Naive thymus-derived CD8-positive, alpha-beta T cell (primary cell): ENCODE results near the gene ZNF469. TPM values are rescaled to one million over a fixed set of nuclear protein-coding genes. Genes with fewer than 3 reads are reported as not detected.

Experiments used
- ATAC-seq, 2 donors: fragments of 150-1000 bp; cut with Tn5 transposase in 1 of 2; sonication (Bioruptor Pico), chemical (Tn5 transposase) in 1 of 2; 1 replicate in 1 of 2; 2 replicates in 1 of 2; pipeline ENCODE4 v1.10.0; 2021; ENCODE audit warnings: mild to moderate bottlenecking in 2 of 2, moderate library complexity in 2 of 2
- POLR2A ChIA-PET: fragments of 350-600 bp; sonication (Branson Sonifier 250); formaldehyde crosslinking; loops from one replicate; lab custom pipeline; 2021; ENCODE audit warnings: antibody characterized with exemption; lab: Charles Lee
- DNase-seq, 10 donors: peaks; one replicate each; pipeline versions ENCODE4 v3.0.0 to v3.0.0-alpha.2; 2020 to 2022
- H3K27ac Mint-ChIP-seq, 10 donors: one replicate each; pipeline ENCODE4 v1.8.0; 2020 to 2022; ENCODE audit warnings: mild to moderate bottlenecking in 10 of 10, mixed read lengths in 10 of 10, moderate library complexity in 4 of 10, inconsistent platforms in 1 of 10
- H3K27me3 Mint-ChIP-seq, 5 donors: one replicate each; pipeline ENCODE4 v1.8.0; 2021 to 2022; ENCODE audit warnings: mixed read lengths in 5 of 5
- H3K36me3 Mint-ChIP-seq, 3 donors: one replicate each; pipeline ENCODE4 v1.8.0; 2020 to 2022; ENCODE audit warnings: mixed read lengths in 3 of 3, mild to moderate bottlenecking in 2 of 3, inconsistent platforms in 1 of 3
- H3K4me1 Mint-ChIP-seq, 4 donors: one replicate each; pipeline ENCODE4 v1.8.0; 2021 to 2022; ENCODE audit warnings: mixed read lengths in 4 of 4
- H3K4me3 Mint-ChIP-seq, 10 donors: one replicate each; pipeline ENCODE4 v1.8.0; 2020 to 2022; ENCODE audit warnings: mild to moderate bottlenecking in 10 of 10, mixed read lengths in 10 of 10, moderate library complexity in 6 of 10, inconsistent platforms in 1 of 10
- H3K9me3 Mint-ChIP-seq, 9 donors: one replicate each; pipeline ENCODE4 v1.8.0; 2020 to 2022; ENCODE audit warnings: mixed read lengths in 9 of 9, mild to moderate bottlenecking in 3 of 9, inconsistent platforms in 1 of 9, moderate library complexity in 1 of 9
- polyA plus RNA-seq, 3 donors: library from polyadenylated mRNA; unstranded; fragments of 300-500 nt; fragmentation: Illumina TruSeq; gene quantifications; one replicate each; pipeline ENCODE4 v1.2.3, GENCODE V29; 2021
- total RNA-seq, 8 experiments: library from RNA in 2 of 8; stranded (reverse) in 2 of 8; gene quantifications; one replicate each; pipeline ENCODE4 v1.2.3 and lab custom pipeline; 2021 to 2026

ZNF469 gene
- total and polyA plus RNA-seq, 5 experiments from 2014 or later, result 0.01 to 2.1 (median 0.10) TPM

GRCh38 chr16:88342491-88342890, 40.3 kb upstream of the ZNF469 start:
- ATAC-seq, result no peak
- POLR2A ChIA-PET, result no interaction called here
- DNase-seq, result no peak
- no peaks in the 10 kb centered on the region for H3K36me3 Mint-ChIP-seq
- peaks cover 0 to 6% (median 0%) of the 10 kb centered on the region in 9 donors for H3K9me3 Mint-ChIP-seq
- no peak overlapping the region for H3K27ac Mint-ChIP-seq
- H3K4me1 Mint-ChIP-seq, result no peaks in the 10 kb centered on the region
- H3K4me3 Mint-ChIP-seq, result no peak overlapping the region
- peaks cover 0 to 14% (median 12%) of the 10 kb centered on the region in 5 donors for H3K27me3 Mint-ChIP-seq

DNA sequence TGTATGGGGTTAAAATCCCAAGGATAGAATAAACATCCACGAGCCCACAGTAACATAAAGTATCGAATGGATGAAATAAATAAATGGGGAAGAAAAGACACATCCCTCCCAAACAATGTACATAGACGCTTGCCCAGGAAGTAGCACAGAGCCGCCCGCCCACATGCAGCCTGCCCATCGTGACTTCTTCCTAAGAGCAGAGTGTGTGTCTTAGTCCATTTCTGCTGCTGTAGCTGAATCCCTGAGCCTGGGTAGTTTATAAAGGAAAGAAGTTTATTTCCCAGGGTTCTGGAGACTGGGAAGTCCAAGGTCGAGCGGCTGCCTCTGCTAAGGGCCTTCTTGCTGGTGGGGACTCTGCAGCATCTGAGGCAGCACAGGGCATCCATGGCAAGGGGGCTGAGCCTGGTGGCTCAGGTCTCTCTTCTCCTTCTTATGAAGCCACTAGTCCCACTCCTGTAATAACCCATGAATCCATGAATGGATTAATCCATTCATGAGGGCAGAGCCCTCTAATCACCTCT, 39.4 kb upstream of the ZNF469 start:
- H3K4me1 Mint-ChIP-seq, result peaks cover 2 to 7% (median 6%) of the 10 kb centered on the region in 4 donors
- no peak for ATAC-seq
- no peak overlapping the region for H3K27ac Mint-ChIP-seq
- peaks cover 0 to 6% (median 0%) of the 10 kb centered on the region in 9 donors for H3K9me3 Mint-ChIP-seq
- POLR2A ChIA-PET, result no interaction called here
- peaks cover 0 to 12% (median 5%) of the 10 kb centered on the region in 5 donors for H3K27me3 Mint-ChIP-seq
- H3K4me3 Mint-ChIP-seq, result no peak overlapping the region
- no peaks in the 10 kb centered on the region for H3K36me3 Mint-ChIP-seq
- DNase-seq, result no peak

GRCh38 chr16:88344411-88345030, 38.2 kb upstream of the ZNF469 start:
- Mint-ChIP-seq H3K9me3 (peaks cover 0 to 6% (median 0%) of the 10 kb centered on the region in 9 donors), H3K27ac (no peak overlapping the region), H3K27me3 (peaks cover 0 to 7% (median 0%) of the 10 kb centered on the region in 5 donors), H3K4me1 (peaks cover 5 to 12% (median 8%) of the 10 kb centered on the region in 4 donors), H3K4me3 (no peak overlapping the region), H3K36me3 (no peaks in the 10 kb centered on the region)
- POLR2A ChIA-PET, result no interaction called here
- ATAC-seq, result no peak
- peak in 1 of 10 donors; percentile 46 for DNase-seq

- ATAC-seq, result no peak
- Mint-ChIP-seq H3K27me3 (peaks cover 0 to 5% (median 0%) of the 10 kb centered on the region in 5 donors), H3K36me3 (no peaks in the 10 kb centered on the region), H3K4me3 (no peak overlapping the region), H3K27ac (no peak overlapping the region), H3K9me3 (peaks cover 0 to 6% (median 0%) of the 10 kb centered on the region in 9 donors), H3K4me1 (peaks cover 7 to 13% (median 8%) of the 10 kb centered on the region in 4 donors)
- POLR2A ChIA-PET, result no interaction called here
- peak in 1 of 10 donors; percentile 45 for DNase-seq
Measured at GRCh38 chr16:88345031-88345720, 37.6 kb upstream of the ZNF469 start.

- Mint-ChIP-seq H3K36me3 (no peaks in the 10 kb centered on the region), H3K27me3 (no peaks in the 10 kb centered on the region), H3K4me3 (no peak overlapping the region), H3K9me3 (peaks cover 0 to 6% (median 0%) of the 10 kb centered on the region in 9 donors), H3K27ac (no peak overlapping the region), H3K4me1 (peaks cover 7 to 13% (median 8%) of the 10 kb centered on the region in 4 donors)
- POLR2A ChIA-PET, result no interaction called here
- DNase-seq (peak in 1 of 10 donors; percentile 44), ATAC-seq (no peak)
Measured at GRCh38 chr16:88345721-88346560, 36.8 kb upstream of the ZNF469 start.

GRCh38 chr16:88346680-88347505, 35.9 kb upstream of the ZNF469 start:
- H3K27me3 Mint-ChIP-seq, result no peaks in the 10 kb centered on the region
- DNase-seq, result peak in 1 of 10 donors; percentile 46
- H3K4me3 Mint-ChIP-seq, result peak overlapping the region in 1 of 10 donors; percentile 23
- H3K36me3 Mint-ChIP-seq, result no peaks in the 10 kb centered on the region
- H3K4me1 Mint-ChIP-seq, result peaks cover 7 to 13% (median 8%) of the 10 kb centered on the region in 4 donors
- peaks cover 0 to 6% (median 0%) of the 10 kb centered on the region in 9 donors for H3K9me3 Mint-ChIP-seq
- peak overlapping the region in 1 of 10 donors; percentile 7 for H3K27ac Mint-ChIP-seq
- POLR2A ChIA-PET, result no interaction called here
- ATAC-seq, result no peak

GRCh38 chr16:88347656-88348376, 34.9 kb upstream of the ZNF469 start:
- peak overlapping the region in 2 of 10 donors; percentile 12 to 41 for H3K4me3 Mint-ChIP-seq
- peak; percentile 63 to 75 for ATAC-seq
- peaks cover 7 to 13% (median 8%) of the 10 kb centered on the region in 4 donors for H3K4me1 Mint-ChIP-seq
- H3K27ac Mint-ChIP-seq, result peak overlapping the region in 4 of 10 donors; percentile 11 to 84 (median 49)
- peak in 7 of 10 donors; percentile 9 to 67 (median 31) for DNase-seq
- no peaks in the 10 kb centered on the region for H3K36me3 Mint-ChIP-seq
- H3K9me3 Mint-ChIP-seq, result peaks cover 0 to 6% (median 0%) of the 10 kb centered on the region in 9 donors
- POLR2A ChIA-PET, result interaction anchor here (0.7 kb wide), 1 partner anchor 9 kb away, joined by 3 read pairs; no protein-coding TSS in a partner anchor
- H3K27me3 Mint-ChIP-seq, result no peaks in the 10 kb centered on the region

DNA sequence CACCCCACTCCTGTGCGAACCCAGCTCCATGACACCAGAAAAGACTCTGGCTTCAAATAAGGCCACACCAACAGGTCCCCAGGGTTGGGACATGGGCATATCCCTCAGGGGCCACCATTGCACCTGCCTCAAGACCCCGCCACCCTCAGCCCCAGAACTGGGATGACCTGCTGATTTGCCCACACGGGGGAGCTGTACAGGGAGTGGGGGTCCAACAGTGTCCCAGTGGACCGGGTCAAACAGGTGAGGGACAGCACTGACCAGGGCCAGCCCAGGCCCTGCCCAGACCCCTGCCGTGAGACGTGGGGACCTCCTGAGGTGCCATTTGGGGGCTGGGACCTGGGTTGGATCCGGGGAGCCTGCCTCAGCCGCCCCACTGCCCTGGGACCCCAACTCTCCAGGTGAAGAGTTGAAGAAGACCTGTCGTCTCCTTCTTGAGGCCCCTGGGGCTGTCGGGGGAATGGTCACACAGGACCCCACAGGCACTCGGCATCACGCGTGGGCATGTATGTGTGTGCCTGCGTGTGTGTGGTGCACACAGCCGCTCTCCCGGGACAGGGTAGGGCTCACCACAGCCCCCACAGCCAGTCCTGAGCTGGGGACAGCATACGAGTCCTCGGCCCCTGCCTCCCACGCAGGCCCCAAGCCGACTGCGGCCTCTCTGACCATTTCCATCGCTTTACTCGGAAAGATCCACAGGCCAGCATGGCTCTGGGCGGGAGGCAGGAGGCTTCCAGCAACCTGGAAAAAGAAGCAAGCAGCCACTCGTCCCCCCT, 34.2 kb upstream of the ZNF469 start:
- POLR2A ChIA-PET, result interaction anchor here (0.7 kb wide), 1 partner anchor 8 kb away, joined by 3 read pairs; no protein-coding TSS in a partner anchor
- Mint-ChIP-seq H3K4me3 (peak overlapping the region in 2 of 10 donors; percentile 12 to 41), H3K9me3 (peaks cover 0 to 3% (median 0%) of the 10 kb centered on the region in 9 donors), H3K4me1 (peaks cover 7 to 13% (median 8%) of the 10 kb centered on the region in 4 donors), H3K27ac (peak overlapping the region in 4 of 10 donors; percentile 11 to 84 (median 49)), H3K27me3 (no peaks in the 10 kb centered on the region), H3K36me3 (no peaks in the 10 kb centered on the region)
- ATAC-seq (no peak), DNase-seq (peak in 1 of 10 donors; percentile 32)

DNA sequence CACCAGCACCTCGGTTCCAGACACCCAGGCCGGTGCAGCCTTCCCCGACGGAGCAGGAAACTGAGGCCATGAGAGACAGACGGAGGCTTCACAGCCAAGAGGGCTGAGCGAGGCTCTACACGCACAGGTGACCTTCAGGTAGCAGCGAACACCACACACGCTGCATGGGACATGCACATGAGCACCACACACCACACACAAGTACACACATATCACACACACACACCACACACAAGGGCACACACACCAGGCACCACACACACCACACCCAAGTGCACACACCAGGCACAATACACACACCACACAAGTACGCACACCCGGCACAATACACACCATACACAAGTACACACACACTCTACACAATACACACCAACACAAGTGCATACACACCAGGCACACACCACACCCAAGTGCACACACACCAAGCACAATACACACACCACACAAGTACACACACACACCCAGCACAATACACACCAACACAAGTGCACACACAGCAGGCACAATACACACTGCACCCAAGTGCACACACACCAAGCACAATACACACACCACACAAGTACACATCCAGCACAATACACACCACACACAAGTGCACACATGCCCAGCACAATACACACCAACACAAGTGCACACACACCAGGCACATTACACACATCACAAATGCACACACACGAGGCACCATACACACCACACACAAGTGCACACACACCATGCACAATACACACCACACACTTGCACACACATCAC, 33.4 kb upstream of the ZNF469 start:
- H3K9me3 Mint-ChIP-seq, result peaks cover 0 to 3% (median 0%) of the 10 kb centered on the region in 9 donors
- H3K4me3 Mint-ChIP-seq, result peak overlapping the region in 2 of 10 donors; percentile 0 to 46
- H3K27me3 Mint-ChIP-seq, result no peaks in the 10 kb centered on the region
- H3K36me3 Mint-ChIP-seq, result no peaks in the 10 kb centered on the region
- ATAC-seq (no peak), DNase-seq (no peak)
- H3K4me1 Mint-ChIP-seq, result peaks cover 7 to 13% (median 8%) of the 10 kb centered on the region in 4 donors
- H3K27ac Mint-ChIP-seq, result peak overlapping the region in 1 of 10 donors; percentile 81
- POLR2A ChIA-PET, result no interaction called here
